ENCODE results near the gene PKIB.
"Not testable (repeated sequence)": the region's sequence is repeated elsewhere in the genome, so short reads cannot be mapped to it uniquely, and the experiment has no call there.

The PKIB gene, protein sequence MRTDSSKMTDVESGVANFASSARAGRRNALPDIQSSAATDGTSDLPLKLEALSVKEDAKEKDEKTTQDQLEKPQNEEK

DNA sequence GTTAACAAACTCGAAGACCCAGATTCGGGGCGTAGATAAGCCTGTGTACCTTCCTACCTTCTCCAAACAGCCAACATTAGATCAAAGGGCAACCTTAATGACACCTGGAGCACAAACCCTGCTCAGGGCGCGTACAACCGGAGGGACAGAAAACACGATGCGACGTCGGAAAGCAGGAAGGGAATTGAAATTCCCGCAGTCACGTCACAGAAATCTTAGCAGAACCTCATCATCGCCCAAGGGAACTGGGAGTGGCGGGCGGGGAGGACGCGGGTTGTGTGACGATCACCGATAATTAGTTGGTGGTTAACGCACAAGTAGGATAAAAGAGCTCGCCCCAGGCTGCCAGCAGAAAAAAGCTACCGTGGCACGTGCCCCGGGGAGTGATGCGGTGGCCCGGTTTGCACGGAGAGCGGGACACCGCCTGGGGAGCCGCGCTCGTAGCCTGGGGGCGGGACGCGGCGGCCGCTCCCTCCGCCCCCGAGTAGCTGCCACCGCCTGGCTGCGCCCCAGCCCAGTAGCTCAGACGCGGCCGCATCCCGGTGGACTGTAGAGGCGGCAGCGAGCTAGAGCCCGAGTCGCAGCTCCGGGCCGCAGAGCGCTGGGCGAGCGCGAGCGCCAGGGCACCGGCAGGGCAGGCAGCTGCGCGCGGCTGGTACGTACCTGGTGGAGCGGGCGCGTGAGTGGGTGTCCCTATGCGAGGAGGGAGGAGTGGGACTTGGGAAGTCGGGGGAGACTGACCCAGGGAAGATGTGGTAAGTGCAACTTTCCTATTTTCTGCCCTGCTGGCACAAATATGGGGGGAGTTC lies at the start of gene PKIB:
PKIB (plus strand) TSS at position 525 of the 809 bp plus-strand sequence. CDS start 107,390 bp downstream, outside the sequence.
- peak; percentile 36 for DNase-seq

DNA sequence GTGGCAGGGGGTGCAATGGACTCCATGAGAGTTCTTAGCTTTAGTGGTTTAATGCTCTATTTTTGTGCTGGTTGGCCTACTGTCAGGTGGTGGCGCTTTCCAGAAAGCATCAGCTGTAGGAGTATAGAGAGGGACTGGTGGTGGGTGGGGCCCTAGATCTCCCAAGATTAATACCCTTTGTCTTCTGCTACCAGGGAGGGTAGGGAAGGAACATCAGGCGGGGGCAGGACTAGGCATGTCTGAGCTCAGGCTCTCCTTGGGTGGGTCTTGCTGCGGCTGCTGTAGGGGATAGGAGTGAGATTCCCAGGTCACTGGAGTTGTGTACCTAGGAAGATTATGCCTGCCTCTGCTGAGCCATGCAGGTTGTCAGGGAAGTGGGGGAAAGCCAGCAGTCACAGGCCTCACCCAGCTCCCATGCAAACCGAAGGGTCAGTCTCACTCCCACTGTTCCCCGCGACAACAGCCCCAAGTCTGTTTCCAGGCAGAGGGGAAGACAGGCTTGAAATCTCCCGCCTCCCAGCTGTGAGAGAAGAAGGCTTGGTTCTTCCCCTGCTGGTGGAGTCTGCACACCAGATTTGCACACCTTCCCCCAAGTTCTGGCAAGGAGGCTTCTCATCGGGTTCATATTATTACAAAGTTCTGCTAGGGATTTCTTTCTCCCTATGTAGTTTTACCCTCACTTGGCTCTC lies 46.7 kb upstream of the PKIB start:
- DNase-seq = no peak

DNA sequence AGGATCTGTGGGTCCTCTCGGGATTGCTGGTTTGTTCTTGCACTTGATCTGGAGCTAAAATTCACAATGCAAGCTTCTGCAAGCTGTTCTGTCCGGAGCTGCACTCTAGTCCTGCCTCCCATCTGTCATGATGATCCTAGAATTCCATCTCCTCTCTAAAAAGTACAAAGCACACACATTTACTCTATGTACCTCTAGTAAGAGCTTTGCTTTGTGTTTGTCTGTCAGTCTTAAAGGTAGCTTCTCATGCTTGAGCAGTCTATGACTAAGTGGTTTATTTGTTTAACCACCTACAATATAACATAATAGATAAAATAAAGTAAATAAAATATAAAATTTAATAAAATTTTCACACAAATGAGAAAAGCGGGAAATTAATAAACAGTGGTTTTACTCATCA lies 46.0 kb upstream of the PKIB start:
- no peak for DNase-seq

DNA sequence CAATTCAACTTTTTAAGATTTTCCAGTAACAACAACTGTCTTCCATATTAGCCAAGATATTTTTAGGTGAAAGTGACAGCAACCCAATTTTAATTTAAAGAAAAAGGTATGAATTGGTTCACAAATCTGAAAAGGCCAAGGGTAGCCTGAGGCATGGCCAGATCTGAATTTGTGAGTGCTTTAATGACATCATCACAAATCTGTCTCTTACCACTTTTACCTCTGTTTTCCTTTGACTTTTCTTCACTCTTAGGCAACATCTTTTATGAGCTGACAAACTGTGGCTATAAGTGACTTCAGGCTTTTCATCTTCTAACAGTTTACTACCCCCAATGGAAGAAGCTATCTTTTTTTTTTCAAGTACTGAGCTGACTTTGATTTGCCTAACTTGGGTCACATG lies 44.5 kb upstream of the PKIB start:
- DNase-seq = no peak

DNA sequence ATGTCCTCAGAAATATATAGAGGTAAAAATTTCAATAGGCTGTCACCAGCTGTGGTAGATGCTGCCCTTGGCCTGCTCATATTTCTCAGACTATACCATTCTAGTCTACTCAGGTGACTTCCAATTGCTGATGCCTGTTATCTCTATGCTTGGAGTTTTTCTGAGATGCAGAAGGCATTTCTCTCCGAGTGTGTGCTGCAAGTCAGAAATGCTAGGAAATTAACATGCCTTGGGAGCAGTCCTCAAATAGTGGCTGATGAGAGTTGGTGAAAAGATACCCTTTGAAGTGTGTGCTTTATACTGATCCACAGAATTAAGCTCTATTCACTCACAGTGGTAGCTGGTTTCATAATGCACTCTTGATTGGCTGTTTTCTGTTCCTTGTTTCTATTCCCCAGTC lies 43.2 kb upstream of the PKIB start:
- no peak for DNase-seq

DNA sequence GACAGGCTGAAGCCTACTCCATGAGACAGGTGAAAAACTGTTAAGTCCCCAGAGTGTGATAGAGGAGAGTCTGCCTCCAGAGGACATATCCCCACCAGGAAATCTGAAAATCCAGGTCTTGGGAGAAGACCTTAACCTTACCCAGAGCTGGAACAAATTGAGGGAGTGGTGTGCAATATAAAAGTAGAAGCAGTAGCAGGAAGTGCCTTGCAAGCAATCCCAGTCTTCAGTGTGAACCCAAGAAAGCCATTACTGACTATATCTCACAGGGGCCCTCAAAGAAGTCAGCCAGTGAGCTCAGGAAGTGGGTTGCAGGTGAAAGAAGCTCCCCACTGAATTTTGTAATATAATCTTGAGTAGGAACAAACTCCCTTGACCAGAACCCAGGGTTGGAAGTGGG lies 41.9 kb upstream of the PKIB start:
- no peak for DNase-seq

DNA sequence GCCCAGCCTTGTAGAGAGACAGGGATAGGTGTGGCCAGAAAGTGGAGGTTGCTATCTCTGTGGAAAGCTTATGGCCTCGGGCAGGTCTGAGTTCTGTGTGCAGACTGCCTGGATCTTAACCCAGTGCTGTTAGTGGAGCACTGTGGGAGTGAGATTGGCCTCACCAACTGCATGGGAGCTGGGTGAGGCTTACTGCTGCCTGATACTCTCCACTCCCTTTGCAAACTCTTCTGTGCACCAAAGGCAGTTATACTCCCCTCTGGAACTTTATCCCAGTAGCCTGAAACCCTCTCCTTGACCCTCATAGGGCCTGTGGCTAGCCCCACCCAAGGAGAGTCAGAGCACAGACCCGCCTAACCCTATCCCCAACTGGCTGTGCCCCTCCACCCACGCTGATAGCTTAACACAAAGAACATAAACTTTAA lies 41.4 kb upstream of the PKIB start:
- DNase-seq = no peak

DNA sequence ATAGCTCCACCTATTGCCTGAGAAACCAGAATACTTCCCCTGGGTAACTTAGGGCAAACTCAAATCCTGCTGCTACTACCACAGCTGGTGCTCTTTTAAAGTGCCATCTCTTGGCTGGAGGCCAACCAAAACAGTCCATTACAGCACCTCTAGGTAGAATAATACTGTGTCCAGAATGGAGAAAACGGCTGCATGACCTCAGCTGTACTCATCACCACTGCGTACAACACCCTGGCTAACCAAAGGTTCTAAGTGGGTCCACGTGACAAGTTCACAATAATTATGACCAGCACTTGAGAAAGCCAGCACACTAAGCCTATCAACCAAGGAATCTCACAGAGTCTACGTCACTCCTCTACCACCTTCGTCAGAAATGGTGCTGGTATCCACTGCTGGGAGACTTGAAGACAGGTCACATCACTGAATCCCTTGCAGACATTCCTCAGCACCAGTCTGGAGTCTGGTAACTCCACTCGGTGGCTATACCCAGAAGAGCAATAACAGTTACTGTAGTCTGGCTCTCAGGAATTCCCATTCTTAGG lies 40.9 kb upstream of the PKIB start:
- no peak for DNase-seq

DNA sequence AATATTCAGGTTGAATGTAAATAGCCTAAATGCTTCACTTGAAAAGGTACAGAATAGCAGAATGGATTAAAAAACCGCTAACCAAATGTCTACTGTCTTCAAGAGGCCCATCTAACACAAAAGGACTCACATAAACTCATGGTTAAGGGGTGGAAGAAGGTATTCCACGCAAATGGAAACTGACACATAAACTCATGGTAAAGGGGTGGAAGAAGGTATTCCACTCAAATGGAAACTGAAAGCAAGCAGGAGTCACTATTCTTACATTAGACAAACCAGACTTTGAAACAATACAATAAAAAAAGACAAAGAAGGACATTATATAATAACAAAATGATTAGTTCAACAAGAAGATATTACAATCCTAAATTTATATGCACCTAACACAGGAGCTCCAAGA lies 38.3 kb upstream of the PKIB start:
- DNase-seq = no peak

DNA sequence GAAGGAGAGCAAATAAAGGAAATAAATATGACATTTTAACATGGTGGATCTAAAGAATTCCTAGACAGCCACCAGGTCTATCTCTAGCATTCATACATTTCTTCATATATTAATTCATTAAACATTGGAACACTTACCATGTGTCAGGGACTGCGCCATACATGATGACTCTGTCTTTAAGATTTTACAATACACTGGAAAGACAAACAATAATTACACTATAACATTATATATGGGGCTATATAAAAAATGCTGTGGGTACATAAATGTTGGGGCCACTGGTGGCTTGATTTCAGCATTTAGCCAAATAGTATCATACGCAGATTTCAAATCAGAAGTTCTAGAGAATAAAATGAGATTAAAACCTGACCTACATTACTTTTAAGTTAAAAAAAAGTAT lies 33.3 kb upstream of the PKIB start:
- no peak for DNase-seq

DNA sequence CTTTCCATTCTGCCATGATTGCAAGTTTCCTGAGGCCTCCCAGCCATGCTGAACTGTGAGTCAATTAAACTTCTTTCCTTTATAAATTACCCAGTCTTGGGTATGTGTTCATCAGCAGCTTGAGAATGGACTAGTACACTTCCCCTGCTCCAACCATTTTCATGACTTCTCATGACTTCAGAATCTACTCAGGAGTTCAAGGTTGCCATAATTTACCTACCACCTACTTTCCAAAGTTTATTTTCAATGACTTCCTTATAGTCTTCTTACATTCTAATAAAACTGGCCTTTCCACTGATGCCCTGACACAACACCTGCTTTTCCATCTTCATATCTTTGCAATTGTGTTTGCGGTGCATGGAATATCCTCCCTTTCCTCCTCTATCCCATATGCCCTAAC lies 31.2 kb upstream of the PKIB start:
- DNase-seq = no peak

DNA sequence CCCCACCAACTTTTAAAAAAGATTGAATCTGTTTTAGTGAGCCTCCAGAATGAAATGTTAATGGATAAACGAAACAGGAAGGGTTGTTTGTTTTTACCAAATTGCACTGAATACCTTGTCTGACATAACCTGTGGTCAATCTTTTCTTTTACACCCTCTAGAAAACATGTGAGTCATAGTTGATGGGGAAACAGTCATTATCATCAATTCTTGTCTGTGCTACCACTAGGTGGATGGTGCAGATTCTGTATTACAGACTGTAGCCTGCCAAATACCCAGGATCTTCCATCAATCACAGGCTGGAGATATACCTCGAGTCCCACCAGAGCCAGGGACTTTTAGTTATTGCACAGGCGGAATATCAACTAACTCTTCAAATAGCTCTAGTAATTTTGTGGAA lies 29.5 kb upstream of the PKIB start:
- DNase-seq = no peak

DNA sequence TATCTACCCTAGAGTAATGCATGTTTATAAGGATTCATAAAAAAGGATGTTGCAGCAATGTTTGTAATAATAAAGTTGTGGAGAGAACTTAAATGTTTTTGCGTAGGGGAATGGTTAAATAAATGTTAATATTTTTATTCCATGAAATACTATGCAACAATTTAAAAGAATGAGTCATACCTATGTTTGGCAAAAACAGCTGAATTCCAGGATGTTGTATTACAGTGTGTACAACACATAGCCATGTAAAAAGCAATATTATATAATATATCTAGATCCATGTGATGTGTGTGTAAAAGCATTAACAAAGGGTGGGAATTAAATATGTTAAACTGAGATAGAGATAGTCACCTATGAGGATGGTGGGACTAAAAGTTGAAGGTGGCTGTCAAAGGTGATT lies 21.1 kb upstream of the PKIB start:
- DNase-seq = no peak

DNA sequence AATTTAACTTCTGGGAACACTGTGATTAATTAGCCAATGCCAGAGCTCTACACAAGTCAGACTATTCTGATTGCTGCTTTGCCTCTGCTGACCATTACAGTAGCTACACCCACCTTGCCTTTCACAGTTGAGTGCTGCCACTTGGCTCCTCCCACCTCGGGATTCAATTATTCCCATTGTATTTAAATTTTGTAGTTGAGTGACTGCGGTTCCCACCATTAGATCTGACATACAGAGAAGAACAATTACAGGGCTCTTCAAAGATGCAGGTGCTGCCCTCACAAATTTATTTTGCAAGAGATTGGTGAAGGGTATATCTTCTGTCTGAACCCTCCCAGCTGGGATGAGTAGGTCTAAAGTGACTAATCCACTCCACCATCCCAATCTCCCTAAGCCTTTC lies 11.9 kb upstream of the PKIB start:
- not testable (repeated sequence) for DNase-seq

DNA sequence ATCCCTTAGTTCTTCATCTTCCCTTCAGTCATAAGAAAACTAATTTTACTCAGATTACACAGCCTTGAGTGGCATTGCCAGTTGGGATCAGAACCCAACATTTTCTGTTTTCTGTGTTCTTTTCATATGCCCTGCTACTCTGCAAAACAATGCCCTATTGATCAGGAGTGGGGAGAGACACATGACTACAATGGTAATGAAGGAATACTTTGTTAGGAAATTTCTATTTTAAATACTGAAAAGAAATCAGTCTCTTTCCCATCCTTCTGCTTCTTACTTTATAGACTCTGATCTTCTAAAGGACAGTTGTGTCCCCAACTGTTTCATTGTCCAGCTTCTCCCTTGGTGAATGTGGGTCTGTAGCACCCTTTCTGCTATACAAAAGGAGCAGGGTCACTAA lies 5.5 kb upstream of the PKIB start:
- no peak for DNase-seq

DNA sequence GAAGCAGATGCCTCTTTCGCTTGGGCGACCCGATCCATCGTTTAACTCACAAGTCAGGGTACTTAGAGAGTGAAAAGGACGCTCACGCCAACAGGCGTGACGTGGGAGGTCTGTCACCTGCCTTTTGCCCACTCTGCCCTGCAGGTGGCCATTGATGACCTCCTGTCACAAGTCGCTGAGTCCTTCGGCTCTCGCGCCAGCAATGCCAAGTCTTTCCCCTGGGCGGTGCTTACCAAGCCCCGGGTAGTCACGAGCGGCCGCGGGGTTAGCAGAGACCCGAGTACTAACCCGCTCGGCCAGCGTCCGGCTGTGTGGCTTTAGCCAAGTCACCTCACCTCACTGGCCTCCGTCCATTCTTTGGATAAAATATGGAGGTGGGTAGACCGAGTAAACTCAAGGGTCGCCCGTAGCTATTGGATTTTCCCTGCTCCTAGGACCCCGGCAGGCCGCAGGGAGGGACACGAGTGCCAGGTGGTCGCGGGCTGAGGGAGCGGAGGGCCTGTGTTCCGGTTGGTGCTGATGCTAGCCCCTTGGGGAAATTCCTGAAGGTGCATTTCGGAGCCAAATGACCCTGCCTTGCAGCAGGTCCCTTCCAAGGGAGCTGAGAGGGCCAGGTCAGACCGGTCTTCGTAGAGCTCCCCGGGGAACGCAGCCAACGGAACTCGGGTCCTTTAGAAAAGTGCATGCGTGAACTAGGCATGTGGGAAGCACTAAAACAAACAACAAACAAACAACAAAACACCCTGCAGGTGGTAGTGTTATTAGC lies 668 bp downstream of the PKIB start:
- peak; percentile 10 for DNase-seq

DNA sequence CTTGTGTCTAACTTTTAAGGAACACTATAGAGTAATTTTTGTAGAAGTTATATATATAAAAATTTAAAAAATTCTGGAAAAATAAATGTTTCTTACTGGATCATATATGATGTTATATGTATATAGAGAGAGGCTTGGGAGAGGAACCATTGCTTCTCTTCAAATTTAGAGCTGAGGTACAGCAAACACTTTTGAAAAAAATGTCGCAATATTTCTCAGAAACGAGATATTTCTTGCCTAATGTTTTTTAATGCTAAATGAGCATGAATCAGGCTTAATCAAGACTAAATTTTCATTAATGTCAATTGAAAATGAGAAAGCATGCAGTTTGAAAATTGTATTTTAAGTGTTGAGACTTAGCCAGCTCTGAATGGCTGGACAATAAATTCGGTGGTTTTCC lies 2.6 kb downstream of the PKIB start:
- no peak for DNase-seq

DNA sequence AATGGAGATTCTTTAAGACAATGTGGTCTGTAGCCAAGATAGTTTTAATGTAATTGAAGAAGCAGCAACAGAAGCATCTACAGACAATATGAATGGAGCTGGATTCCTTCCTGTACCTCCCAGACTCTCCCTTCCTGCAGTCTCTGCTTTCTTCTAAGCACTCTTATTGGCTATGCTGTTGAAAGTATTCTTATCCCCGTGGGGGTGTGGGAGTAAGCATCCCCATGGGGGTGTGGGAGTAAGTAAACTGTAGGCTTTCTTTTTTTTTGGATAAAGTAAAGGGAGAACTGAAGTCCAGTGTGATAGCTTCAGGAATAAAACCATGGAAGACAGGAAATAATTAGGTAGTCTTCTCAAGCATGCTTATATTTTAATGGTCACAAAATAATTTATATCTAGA lies 4.1 kb downstream of the PKIB start:
- DNase-seq = no peak

DNA sequence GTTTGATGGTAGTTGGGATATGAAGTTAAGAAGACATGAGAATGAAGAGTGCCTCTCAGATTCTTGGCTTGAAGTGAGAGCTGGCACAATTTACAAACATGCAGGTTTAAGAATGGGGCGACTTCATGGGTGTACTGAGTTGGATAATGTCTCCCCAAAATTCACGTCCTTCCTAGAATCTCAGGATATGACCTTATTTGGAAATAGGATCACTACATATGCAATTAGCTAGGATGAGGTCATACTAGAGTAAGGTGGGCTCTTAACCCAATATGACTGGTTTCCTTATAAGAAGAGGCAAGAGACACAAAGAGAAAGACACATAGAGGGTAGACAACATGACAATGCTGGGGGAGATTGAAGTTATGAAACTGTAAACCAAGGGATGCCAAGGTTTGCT lies 5.2 kb downstream of the PKIB start:
- DNase-seq = no peak

DNA sequence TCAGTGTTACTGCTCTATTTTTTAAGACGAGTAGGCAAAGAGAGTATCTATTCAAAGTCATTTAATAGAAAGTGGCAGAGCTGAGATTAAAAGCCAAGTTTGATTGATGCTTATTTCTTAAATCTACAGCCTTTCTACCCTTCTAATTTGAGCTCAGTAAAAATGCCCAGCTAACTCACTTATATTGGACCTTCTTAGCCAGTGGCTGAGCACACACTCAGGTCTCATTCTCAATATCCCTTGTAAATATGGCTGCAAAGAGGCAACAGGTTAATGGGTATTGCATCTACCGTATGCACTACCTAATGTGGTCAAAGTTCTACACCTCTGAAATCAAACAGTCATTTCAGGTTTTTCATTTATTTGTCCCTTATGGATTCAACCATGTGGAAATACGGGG lies 6.7 kb downstream of the PKIB start:
- DNase-seq = no peak

DNA sequence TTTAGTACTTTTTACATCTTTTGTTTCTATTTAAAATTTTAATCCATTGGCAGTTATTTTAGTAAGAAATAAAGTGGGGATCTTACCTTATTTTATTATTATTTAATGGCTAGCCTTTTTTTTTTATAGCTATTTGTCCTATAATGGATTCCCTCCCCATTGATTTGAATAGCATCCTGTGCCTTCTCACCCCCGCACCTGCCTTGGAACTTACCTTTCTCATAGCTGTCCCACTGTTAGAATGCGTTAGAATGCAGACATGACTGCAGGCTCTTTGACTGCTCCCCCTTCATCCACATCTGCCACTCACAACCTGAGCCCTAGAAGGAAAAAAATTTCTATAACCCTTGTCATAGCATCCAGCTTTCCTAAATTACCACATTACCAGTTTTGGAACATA lies 9.1 kb downstream of the PKIB start:
- no peak for DNase-seq

DNA sequence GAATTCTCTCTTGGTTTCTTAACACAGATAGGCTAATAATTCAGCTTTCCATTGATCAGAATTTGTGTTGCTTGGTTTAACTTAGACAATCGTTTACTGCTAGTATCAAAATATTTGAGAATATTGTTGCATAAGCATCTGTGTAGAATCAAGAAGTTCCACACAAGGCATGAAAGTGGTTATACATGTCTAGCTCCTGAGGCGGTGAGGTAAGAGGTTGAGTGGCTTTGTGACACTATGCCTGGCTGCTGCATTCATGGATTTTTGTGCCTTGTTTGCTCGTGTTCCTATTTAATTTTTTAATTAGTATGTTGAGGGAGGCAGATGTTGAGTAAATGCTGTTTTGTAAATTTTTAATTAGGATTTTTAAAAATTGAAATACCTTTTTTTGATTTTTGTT lies 10.2 kb downstream of the PKIB start:
- DNase-seq = no peak

DNA sequence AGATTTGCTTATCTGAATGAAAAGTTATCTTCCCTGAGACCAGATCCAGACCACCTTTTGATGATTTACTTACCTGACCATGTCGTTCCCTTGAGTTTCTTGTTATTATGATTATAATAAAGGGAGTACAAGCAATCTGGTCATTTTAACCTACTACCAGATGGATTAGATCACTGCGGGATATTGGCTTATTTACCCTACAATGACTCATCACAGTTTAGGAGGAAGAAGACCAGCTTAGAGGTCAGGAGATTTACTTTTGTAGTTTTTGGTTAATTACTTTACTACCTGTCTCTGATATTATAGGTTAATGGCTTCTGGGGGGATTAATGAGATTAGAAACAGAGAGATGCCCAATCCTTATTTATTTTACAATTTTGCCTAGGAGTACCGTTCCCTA lies 10.7 kb downstream of the PKIB start:
- DNase-seq = no peak

Measured in CD4-positive, alpha-beta T cell treated with Interleukin-6 for 4 hours (primary cell).